GM12878 (cell line): Measurements from ENCODE around the gene POLD1. TPM values are rescaled to one million over a fixed set of nuclear protein-coding genes. Genes with fewer than 3 reads are reported as not detected.

Experiments used
- ATAC-seq: fragments of 200-7000 bp; cut with Tn5 transposase; 3 replicates; pipeline ENCODE4 v1.9.1; 2020; ENCODE audit warnings: mild to moderate bottlenecking, moderate library complexity
- BruUV-seq: library from RNA; stranded (reverse); fragments of 400-500 nt; replicated peaks from 2 replicates; lab custom pipeline; 2021; lab: Mats Ljungman, UMichigan
- CTCF ChIA-PET: fragments of 300-600 bp; sonication (Branson Sonifier 250); formaldehyde crosslinking; extraction: SDS; loops from one replicate; lab custom pipeline; 2021; ENCODE audit warnings: inconsistent platforms; lab: Yijun Ruan, JAX
- POLR2A ChIA-PET: fragments of 350-600 bp; formaldehyde crosslinking; extraction: SDS; loops from one replicate; lab custom pipeline; 2021; ENCODE audit warnings: inconsistent platforms; lab: Charles Lee
- RAD21 ChIA-PET: fragments of 300-600 bp; sonication (Branson Sonifier 250); formaldehyde crosslinking; loops from one replicate; lab custom pipeline; 2023; ENCODE audit warnings: antibody characterized with exemption; ENCODE audit not compliant: unreplicated experiment; lab: Charles Lee
- SMC1A ChIA-PET: fragments of 300-600 bp; sonication (Branson Sonifier 250); formaldehyde crosslinking; loops from one replicate; lab custom pipeline; 2023; ENCODE audit not compliant: unreplicated experiment, uncharacterized antibody; lab: Charles Lee
- DNase-seq: peaks from one replicate; pipeline ENCODE4 v3.0.0-alpha.2; 2011; ENCODE audit warnings: low read depth, low spot score
- FAIRE-seq: peaks from 3 replicates; lab custom pipeline; 2011; peaks lifted over from hg19 to GRCh38; lab: Jason Lieb, UNC
- H2AFZ ChIP-seq: 2 replicates; pipeline ENCODE4 v1.6.0; 2011; ENCODE audit warnings: low read depth, low read length, control low read depth; ENCODE audit not compliant: control insufficient read depth
- H3K27ac ChIP-seq: 2 replicates; pipeline ENCODE4 v1.5.1; 2011; ENCODE audit warnings: control low read depth; ENCODE audit not compliant: control insufficient read depth, insufficient read depth
- H3K27me3 ChIP-seq, 2 experiments: replicated peaks in 1 of 2; 2 replicates each; pipeline versions ENCODE4 v1.6.0 to v1.6.1; 2011; ENCODE audit warnings: low read length in 1 of 2; ENCODE audit not compliant: control insufficient read depth in 2 of 2, insufficient read depth in 2 of 2
- H3K36me3 ChIP-seq, 2 experiments: 2 replicates each; pipeline ENCODE4 v1.5.1; 2011; ENCODE audit warnings: low read length in 1 of 2; ENCODE audit not compliant: control insufficient read depth in 2 of 2, insufficient read depth in 2 of 2
- H3K4me1 ChIP-seq: 2 replicates; pipeline ENCODE4 v1.6.1; 2011; ENCODE audit warnings: mild to moderate bottlenecking, low read length, moderate library complexity, mixed read lengths; ENCODE audit not compliant: control insufficient read depth, insufficient read depth
- H3K4me2 ChIP-seq: 2 replicates; pipeline ENCODE4 v1.6.0; 2011; ENCODE audit warnings: control low read depth; ENCODE audit not compliant: control insufficient read depth, insufficient read depth
- H3K4me3 ChIP-seq: fragments of 200-600 bp; sonication (generic); 2 replicates; pipeline ENCODE4 v1.5.1; 2016
- H3K79me2 ChIP-seq: 2 replicates; pipeline ENCODE4 v1.6.0; 2011; ENCODE audit warnings: low read length; ENCODE audit not compliant: control insufficient read depth, insufficient read depth
- H3K9ac ChIP-seq: 2 replicates; pipeline ENCODE4 v1.8.0; 2011; ENCODE audit warnings: low read length, control low read depth, mixed read lengths; ENCODE audit not compliant: control insufficient read depth, insufficient read depth
- H3K9me3 ChIP-seq: replicated peaks from 3 replicates; pipeline ENCODE4 v1.5.1; 2011; ENCODE audit warnings: mild to moderate bottlenecking, low read length; ENCODE audit not compliant: control insufficient read depth, insufficient read depth
- H4K20me1 ChIP-seq: 2 replicates; pipeline ENCODE4 v1.6.0; 2011; ENCODE audit not compliant: control insufficient read depth, insufficient read depth
- EED ChIP-seq: sonication (generic); IDR thresholded peaks from 2 replicates; pipeline ENCODE4 v1.6.1; 2016; ENCODE audit warnings: antibody characterized with exemption, low read depth
- GATAD2B ChIP-seq: fragments of 450-650 bp; conservative IDR thresholded peaks from 2 replicates; pipeline ENCODE4 v1.6.1; 2017; ENCODE audit warnings: low read depth, mild to moderate bottlenecking, moderate library complexity
- KAT2A ChIP-seq: conservative IDR thresholded peaks from 2 replicates; pipeline ENCODE4 v1.6.1; 2011; ENCODE audit warnings: low read depth, low read length; ENCODE audit not compliant: control insufficient read depth
- LARP7 ChIP-seq: fragments of 450-650 bp; IDR thresholded peaks from 2 replicates; pipeline ENCODE4 v1.6.1; 2017; ENCODE audit warnings: mild to moderate bottlenecking
- MEF2A ChIP-seq: IDR thresholded peaks from 2 replicates; pipeline ENCODE4 v1.6.1; 2011; ENCODE audit warnings: low read depth, mild to moderate bottlenecking, low read length, moderate library complexity; ENCODE audit not compliant: insufficient read depth
- NFIC ChIP-seq: IDR thresholded peaks from 2 replicates; pipeline ENCODE4 v1.6.1; 2012; ENCODE audit warnings: low read depth, mild to moderate bottlenecking, inconsistent platforms, low read length, moderate library complexity
- RB1 ChIP-seq: fragments of 450-650 bp; formaldehyde crosslinking; IDR thresholded peaks from 2 replicates; pipeline ENCODE4 v1.6.1; 2017; ENCODE audit warnings: mild to moderate bottlenecking, borderline replicate concordance
- YY1 ChIP-seq: IDR thresholded peaks from 2 replicates; pipeline ENCODE4 v1.6.1; 2011; ENCODE audit warnings: low read depth, mild to moderate bottlenecking, low read length
- WGBS: methylation state at CpG from one replicate; pipeline ENCODE4 v1.1.6; 2016; ENCODE audit warnings: low lambda C conversion rate; ENCODE audit not compliant: insufficient replicate concordance, insufficient coverage; ENCODE audit errors: missing lambda C conversion rate; 5-methylcytosine and 5-hydroxymethylcytosine counted together
- in situ Hi-C: fragments of 300-500 bp; cut with MboI; formaldehyde crosslinking; loops from 9 replicates; pipeline ENCODE4 v1.14.3; 2018; ENCODE audit warnings: mixed read lengths
- intact Hi-C: fragments of 100-400 bp; cut with micrococcal nuclease; formaldehyde crosslinking; loops from one replicate; pipeline ENCODE4 v1.14.2; 2022; ENCODE audit not compliant: unreplicated experiment
- polyA plus RNA-seq, 11 experiments: library from polyadenylated mRNA; depleted of rRNA in 4 of 11; unstranded in 6 of 11; stranded (reverse) in 5 of 11; fragments of >200 nt; fragmentation: Nextera tagmentation in 4 of 11; fragmentation: Illumina TruSeq in 1 of 11; extraction: Ambion mirVana in 4 of 11; extraction: Trizol in 1 of 11; gene quantifications; 1 replicate in 1 of 11; 2 replicates in 10 of 11; pipeline versions ENCODE4 v1.2.1 to v1.2.3, GENCODE V29; 2011 to 2016; ENCODE audit warnings: inconsistent platforms in 2 of 11, missing spikeins in 2 of 11, low read depth in 1 of 11
- total RNA-seq, 4 experiments: library from RNA; depleted of rRNA in 3 of 4; stranded (reverse); fragments of >200 nt in 3 of 4; fragmentation: Illumina TruSeq in 1 of 4; extraction: Trizol in 1 of 4; gene quantifications; 2 replicates each; pipeline versions ENCODE4 v1.2.1 to v1.2.3, GENCODE V29; 2013 to 2021
- TF ChIP-seq, protein P1 (sequence below): fragments of 450-650 bp; IDR thresholded peaks from 2 replicates; pipeline ENCODE4 v1.6.1; 2016; ENCODE audit warnings: mild to moderate bottlenecking, moderate library complexity, borderline replicate concordance
- TF ChIP-seq, protein P2 (sequence below): IDR thresholded peaks from 2 replicates; pipeline ENCODE4 v1.6.1; 2012; ENCODE audit warnings: low read depth, low read length, improper control_type of control experiment

POLD1 gene
- total and polyA plus RNA-seq, 10 of the 15 experiments (the other 5 are each of a cell fraction or from before 2014, with no cell fraction given) = 0.76 to 165 (median 63.4) TPM

DNA sequence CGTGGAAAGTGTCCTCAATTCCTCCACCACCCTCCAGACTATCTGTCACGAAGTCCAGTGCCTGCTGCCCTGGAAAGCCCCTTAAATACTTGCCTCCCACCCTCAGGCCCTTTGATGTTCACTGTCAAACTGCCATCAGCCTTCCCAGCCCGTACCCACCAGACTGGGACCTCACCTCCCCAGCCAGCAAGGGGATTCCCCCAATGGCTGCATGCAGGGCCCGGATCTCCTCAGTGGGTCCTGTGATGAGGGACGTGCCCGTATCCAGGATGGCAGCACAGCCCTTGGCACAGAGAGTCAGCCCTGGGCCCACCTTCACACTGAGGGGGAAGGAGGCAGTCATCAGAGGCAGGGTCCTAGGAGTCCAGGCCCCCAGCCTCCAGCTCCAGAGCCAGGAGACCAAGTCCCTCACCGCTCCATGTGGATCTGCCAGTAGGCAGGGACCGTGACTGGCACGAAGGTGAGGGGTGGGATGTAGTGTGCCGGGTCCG is 24.8 kb upstream of the POLD1 start:
- WGBS = 46% methylated on average over 11 of the region's 11 CpGs
- ChIA-PET RAD21 (interaction anchor here (1.2 to 3.7 kb wide), 2 partner anchors 17 to 101 kb away, joined by 4 to 28 read pairs; no protein-coding TSS in a partner anchor), POLR2A (interaction anchor here (1.6 to 2.6 kb wide), 3 partner anchors 9 to 60 kb away, joined by 6 to 11 read pairs (median 7); partner anchors contain the start of gene SPIB), SMC1A (interaction anchor here (1.6 to 3.8 kb wide), 5 partner anchors 9 to 103 kb away, joined by 5 to 48 read pairs (median 9); partner anchors contain the start of gene NAPSA), CTCF (interaction anchor here (0.6 to 6.2 kb wide), 5 partner anchors 8 to 102 kb away, joined by 3 to 120 read pairs (median 6); partner anchors contain the start of gene NAPSA)
- Histone ChIP-seq H3K4me1 (peaks cover 53% of the 10 kb centered on the region), H2AFZ (peak overlapping the region; percentile 81; the same call in 1 of the 2 replicates), H3K9ac (no peak overlapping the region), H3K4me2 (peak overlapping the region; percentile 100), H3K27me3 (no peaks in the 10 kb centered on the region), H3K9me3 (peaks cover 2% of the 10 kb centered on the region; the same call in 2 of the 3 replicates), H3K36me3 (no peaks in the 10 kb centered on the region), H3K27ac (peak overlapping the region; percentile 67), H4K20me1 (no peaks in the 10 kb centered on the region), H3K79me2 (no peaks in the 10 kb centered on the region), H3K4me3 (no peak overlapping the region)
- intact Hi-C loops = loop anchor here (5.0 to 10.0 kb wide), 3 partner anchors 175 to 535 kb away; no protein-coding TSS in a partner anchor
- ATAC-seq (peak; percentile 6), DNase-seq (no peak), FAIRE-seq (no peak)
- in situ Hi-C loops = loop anchor here (5.0 to 10.0 kb wide), 2 partner anchors 428 to 535 kb away; no protein-coding TSS in a partner anchor
- TF ChIP-seq YY1 (0 out of 2 replicates have a peak, but pooled peaks have one; percentile 17), RB1 (no peak), GATAD2B (no peak), LARP7 (no peak), MEF2A (no peak), NFIC (peak; percentile 18; the same call in 1 of the 2 replicates), KAT2A (no peak), EED (peak; percentile 9; the same call in 1 of the 2 replicates)
- TF ChIP-seq, protein P1, sequence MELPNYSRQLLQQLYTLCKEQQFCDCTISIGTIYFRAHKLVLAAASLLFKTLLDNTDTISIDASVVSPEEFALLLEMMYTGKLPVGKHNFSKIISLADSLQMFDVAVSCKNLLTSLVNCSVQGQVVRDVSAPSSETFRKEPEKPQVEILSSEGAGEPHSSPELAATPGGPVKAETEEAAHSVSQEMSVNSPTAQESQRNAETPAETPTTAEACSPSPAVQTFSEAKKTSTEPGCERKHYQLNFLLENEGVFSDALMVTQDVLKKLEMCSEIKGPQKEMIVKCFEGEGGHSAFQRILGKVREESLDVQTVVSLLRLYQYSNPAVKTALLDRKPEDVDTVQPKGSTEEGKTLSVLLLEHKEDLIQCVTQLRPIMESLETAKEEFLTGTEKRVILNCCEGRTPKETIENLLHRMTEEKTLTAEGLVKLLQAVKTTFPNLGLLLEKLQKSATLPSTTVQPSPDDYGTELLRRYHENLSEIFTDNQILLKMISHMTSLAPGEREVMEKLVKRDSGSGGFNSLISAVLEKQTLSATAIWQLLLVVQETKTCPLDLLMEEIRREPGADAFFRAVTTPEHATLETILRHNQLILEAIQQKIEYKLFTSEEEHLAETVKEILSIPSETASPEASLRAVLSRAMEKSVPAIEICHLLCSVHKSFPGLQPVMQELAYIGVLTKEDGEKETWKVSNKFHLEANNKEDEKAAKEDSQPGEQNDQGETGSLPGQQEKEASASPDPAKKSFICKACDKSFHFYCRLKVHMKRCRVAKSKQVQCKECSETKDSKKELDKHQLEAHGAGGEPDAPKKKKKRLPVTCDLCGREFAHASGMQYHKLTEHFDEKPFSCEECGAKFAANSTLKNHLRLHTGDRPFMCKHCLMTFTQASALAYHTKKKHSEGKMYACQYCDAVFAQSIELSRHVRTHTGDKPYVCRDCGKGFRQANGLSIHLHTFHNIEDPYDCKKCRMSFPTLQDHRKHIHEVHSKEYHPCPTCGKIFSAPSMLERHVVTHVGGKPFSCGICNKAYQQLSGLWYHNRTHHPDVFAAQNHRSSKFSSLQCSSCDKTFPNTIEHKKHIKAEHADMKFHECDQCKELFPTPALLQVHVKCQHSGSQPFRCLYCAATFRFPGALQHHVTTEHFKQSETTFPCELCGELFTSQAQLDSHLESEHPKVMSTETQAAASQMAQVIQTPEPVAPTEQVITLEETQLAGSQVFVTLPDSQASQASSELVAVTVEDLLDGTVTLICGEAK = no peak
- TF ChIP-seq, protein P2, sequence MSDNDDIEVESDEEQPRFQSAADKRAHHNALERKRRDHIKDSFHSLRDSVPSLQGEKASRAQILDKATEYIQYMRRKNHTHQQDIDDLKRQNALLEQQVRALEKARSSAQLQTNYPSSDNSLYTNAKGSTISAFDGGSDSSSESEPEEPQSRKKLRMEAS = no peak
- BruUV-seq = no TSS peak
